HEK293 (cell line): ENCODE measurements around the gene ATF7IP2.

Source experiments
- PRDM1 ChIP-seq: fragments of 450-650 bp; formaldehyde crosslinking; IDR thresholded peaks from 2 replicates; pipeline ENCODE4; 2016; ENCODE audit warnings: missing biosample characterization, missing genetic modification characterization
- TCF7L2 ChIP-seq: IDR thresholded peaks from 2 replicates; pipeline ENCODE4 v1.6.1; 2011; ENCODE audit warnings: low read depth, mild to moderate bottlenecking, inconsistent platforms, low read length, moderate library complexity, borderline replicate concordance
- ZBTB17 ChIP-seq: fragments of 450-650 bp; formaldehyde crosslinking; IDR thresholded peaks from 2 replicates; pipeline ENCODE4 v1.5.1; 2016; ENCODE audit warnings: missing biosample characterization, missing genetic modification characterization
- ZFP69B ChIP-seq: fragments of 450-650 bp; formaldehyde crosslinking; IDR thresholded peaks from 2 replicates; pipeline ENCODE4 v1.5.1; 2016; ENCODE audit warnings: missing biosample characterization, missing genetic modification characterization
- ZNF292 ChIP-seq: fragments of 450-650 bp; formaldehyde crosslinking; IDR thresholded peaks from 2 replicates; pipeline ENCODE4 v1.5.1; 2016; ENCODE audit warnings: low read depth, missing biosample characterization, missing genetic modification characterization, borderline replicate concordance
- ZNF610 ChIP-seq: fragments of 450-650 bp; formaldehyde crosslinking; IDR thresholded peaks from 2 replicates; pipeline ENCODE4 v1.5.1; 2016; ENCODE audit warnings: missing biosample characterization, missing genetic modification characterization, borderline replicate concordance
- ZNF654 ChIP-seq: fragments of 450-650 bp; formaldehyde crosslinking; IDR thresholded peaks from 2 replicates; pipeline ENCODE4 v1.5.1; 2016; ENCODE audit warnings: low read depth, missing biosample characterization, missing genetic modification characterization
- ZNF76 ChIP-seq: fragments of 450-650 bp; formaldehyde crosslinking; IDR thresholded peaks from 2 replicates; pipeline ENCODE4; 2016; ENCODE audit warnings: low read depth, missing biosample characterization, missing genetic modification characterization, borderline replicate concordance
- TF ChIP-seq, protein P1 (sequence below): fragments of 450-650 bp; formaldehyde crosslinking; IDR thresholded peaks from 2 replicates; pipeline ENCODE4 v1.5.1; 2016; ENCODE audit warnings: missing biosample characterization, missing genetic modification characterization
- TF ChIP-seq, protein P2 (sequence below): fragments of 450-650 bp; formaldehyde crosslinking; IDR thresholded peaks from 2 replicates; pipeline ENCODE4 v1.5.1; 2016; ENCODE audit warnings: missing biosample characterization, missing genetic modification characterization

DNA sequence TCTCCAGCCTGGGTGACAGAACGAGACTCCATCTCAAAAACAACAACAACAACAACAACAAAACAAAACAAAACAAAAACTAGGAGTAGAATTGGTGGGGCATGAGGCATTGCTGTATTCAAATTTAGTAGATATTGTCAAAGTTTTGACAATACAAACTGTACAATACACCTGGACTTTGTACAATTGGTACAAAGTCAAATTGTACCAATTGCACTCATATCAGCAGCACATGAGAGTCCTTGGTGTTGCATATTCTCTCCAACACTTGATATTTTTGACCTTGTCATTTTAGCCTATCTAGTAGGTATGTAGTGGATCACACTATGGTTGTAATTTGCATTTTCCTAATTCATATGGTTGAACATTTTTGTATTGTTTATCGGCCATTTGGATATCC lies 14.3 kb upstream of the ATF7IP2 start:
- TF ChIP-seq, protein P1, sequence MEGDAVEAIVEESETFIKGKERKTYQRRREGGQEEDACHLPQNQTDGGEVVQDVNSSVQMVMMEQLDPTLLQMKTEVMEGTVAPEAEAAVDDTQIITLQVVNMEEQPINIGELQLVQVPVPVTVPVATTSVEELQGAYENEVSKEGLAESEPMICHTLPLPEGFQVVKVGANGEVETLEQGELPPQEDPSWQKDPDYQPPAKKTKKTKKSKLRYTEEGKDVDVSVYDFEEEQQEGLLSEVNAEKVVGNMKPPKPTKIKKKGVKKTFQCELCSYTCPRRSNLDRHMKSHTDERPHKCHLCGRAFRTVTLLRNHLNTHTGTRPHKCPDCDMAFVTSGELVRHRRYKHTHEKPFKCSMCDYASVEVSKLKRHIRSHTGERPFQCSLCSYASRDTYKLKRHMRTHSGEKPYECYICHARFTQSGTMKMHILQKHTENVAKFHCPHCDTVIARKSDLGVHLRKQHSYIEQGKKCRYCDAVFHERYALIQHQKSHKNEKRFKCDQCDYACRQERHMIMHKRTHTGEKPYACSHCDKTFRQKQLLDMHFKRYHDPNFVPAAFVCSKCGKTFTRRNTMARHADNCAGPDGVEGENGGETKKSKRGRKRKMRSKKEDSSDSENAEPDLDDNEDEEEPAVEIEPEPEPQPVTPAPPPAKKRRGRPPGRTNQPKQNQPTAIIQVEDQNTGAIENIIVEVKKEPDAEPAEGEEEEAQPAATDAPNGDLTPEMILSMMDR (tag by site-specific recombination) = no peak
- TF ChIP-seq ZNF610 (tag by site-specific recombination) (no peak), ZFP69B (tag by site-specific recombination) (no peak), PRDM1 (tag by site-specific recombination) (no peak), ZBTB17 (tag by site-specific recombination) (no peak), ZNF76 (tag by site-specific recombination) (no peak), ZNF654 (no peak), TCF7L2 (no peak), ZNF292 (no peak)
- TF ChIP-seq, protein P2, sequence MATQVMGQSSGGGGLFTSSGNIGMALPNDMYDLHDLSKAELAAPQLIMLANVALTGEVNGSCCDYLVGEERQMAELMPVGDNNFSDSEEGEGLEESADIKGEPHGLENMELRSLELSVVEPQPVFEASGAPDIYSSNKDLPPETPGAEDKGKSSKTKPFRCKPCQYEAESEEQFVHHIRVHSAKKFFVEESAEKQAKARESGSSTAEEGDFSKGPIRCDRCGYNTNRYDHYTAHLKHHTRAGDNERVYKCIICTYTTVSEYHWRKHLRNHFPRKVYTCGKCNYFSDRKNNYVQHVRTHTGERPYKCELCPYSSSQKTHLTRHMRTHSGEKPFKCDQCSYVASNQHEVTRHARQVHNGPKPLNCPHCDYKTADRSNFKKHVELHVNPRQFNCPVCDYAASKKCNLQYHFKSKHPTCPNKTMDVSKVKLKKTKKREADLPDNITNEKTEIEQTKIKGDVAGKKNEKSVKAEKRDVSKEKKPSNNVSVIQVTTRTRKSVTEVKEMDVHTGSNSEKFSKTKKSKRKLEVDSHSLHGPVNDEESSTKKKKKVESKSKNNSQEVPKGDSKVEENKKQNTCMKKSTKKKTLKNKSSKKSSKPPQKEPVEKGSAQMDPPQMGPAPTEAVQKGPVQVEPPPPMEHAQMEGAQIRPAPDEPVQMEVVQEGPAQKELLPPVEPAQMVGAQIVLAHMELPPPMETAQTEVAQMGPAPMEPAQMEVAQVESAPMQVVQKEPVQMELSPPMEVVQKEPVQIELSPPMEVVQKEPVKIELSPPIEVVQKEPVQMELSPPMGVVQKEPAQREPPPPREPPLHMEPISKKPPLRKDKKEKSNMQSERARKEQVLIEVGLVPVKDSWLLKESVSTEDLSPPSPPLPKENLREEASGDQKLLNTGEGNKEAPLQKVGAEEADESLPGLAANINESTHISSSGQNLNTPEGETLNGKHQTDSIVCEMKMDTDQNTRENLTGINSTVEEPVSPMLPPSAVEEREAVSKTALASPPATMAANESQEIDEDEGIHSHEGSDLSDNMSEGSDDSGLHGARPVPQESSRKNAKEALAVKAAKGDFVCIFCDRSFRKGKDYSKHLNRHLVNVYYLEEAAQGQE (tag by site-specific recombination) = no peak
